H9 (cell line): ENCODE measurements around the gene PSTPIP1. TPM values are rescaled to one million over a fixed set of nuclear protein-coding genes. Genes with fewer than 3 reads are reported as not detected.
A peak's percentile ranks its signal among the peaks of the same experiment; 100 is the strongest.

Experiments
- DNase-seq: peaks from one replicate; pipeline ENCODE4 v3.0.0-alpha.2; 2017
- H2AFZ ChIP-seq: one replicate; pipeline ENCODE4 v1.6.1; 2013; ENCODE audit warnings: mild to moderate bottlenecking, low read length, control low read depth, moderate library complexity
- H2AK5ac ChIP-seq: 2 replicates; pipeline ENCODE4 v1.6.1; 2013; ENCODE audit warnings: low read length, control low read depth, mixed read lengths; ENCODE audit not compliant: insufficient read length
- H2BK120ac ChIP-seq: one replicate; pipeline ENCODE4 v1.6.1; 2013; ENCODE audit warnings: low read depth, mild to moderate bottlenecking, low read length, control low read depth, inconsistent platforms; ENCODE audit not compliant: poor library complexity, severe bottlenecking
- H2BK12ac ChIP-seq: 2 replicates; pipeline ENCODE4 v1.6.1; 2013; ENCODE audit warnings: low read length, control low read depth, mixed read lengths, low read depth; ENCODE audit not compliant: insufficient read length
- H2BK15ac ChIP-seq: 2 replicates; pipeline ENCODE4 v1.6.1; 2013; ENCODE audit warnings: low read depth, low read length, control low read depth
- H2BK20ac ChIP-seq: one replicate; pipeline ENCODE4 v1.6.1; 2013; ENCODE audit warnings: low read depth, mild to moderate bottlenecking, low read length, control low read depth, inconsistent platforms; ENCODE audit not compliant: poor library complexity, severe bottlenecking
- H2BK5ac ChIP-seq: 2 replicates; pipeline ENCODE4 v1.6.1; 2013; ENCODE audit warnings: low read length, control low read depth, mixed read lengths; ENCODE audit not compliant: insufficient read length
- H3K14ac ChIP-seq: 2 replicates; pipeline ENCODE4 v1.6.1; 2013; ENCODE audit warnings: low read length, control low read depth; ENCODE audit not compliant: insufficient read depth
- H3K18ac ChIP-seq: 2 replicates; pipeline ENCODE4 v1.6.1; 2013; ENCODE audit warnings: low read depth, mild to moderate bottlenecking, mixed read lengths, low read length, control low read depth; ENCODE audit not compliant: insufficient read length
- H3K23ac ChIP-seq: 2 replicates; pipeline ENCODE4 v1.6.1; 2013; ENCODE audit warnings: low read length, control low read depth, mixed read lengths, low read depth; ENCODE audit not compliant: insufficient read length
- H3K23me2 ChIP-seq: 2 replicates; pipeline ENCODE4 v1.6.1; 2013; ENCODE audit warnings: low read depth, mild to moderate bottlenecking, mixed read lengths, low read length, control low read depth; ENCODE audit not compliant: insufficient read length, poor library complexity, severe bottlenecking
- H3K27ac ChIP-seq: 2 replicates; pipeline ENCODE4 v1.5.1; 2013; ENCODE audit warnings: low read length, control low read depth, mixed read lengths, low read depth; ENCODE audit not compliant: insufficient read length
- H3K27me3 ChIP-seq: 2 replicates; pipeline ENCODE4 v1.6.1; 2013; ENCODE audit warnings: low read length, control low read depth, inconsistent platforms; ENCODE audit not compliant: insufficient read depth
- H3K4ac ChIP-seq: 2 replicates; pipeline ENCODE4 v1.6.1; 2013; ENCODE audit warnings: low read depth, mild to moderate bottlenecking, control low read depth, inconsistent platforms, low read length, moderate library complexity
- H3K4me1 ChIP-seq: 2 replicates; pipeline ENCODE4 v1.6.1; 2013; ENCODE audit warnings: low read length, control low read depth, inconsistent platforms; ENCODE audit not compliant: insufficient read depth
- H3K4me2 ChIP-seq: 2 replicates; pipeline ENCODE4 v1.6.1; 2013; ENCODE audit warnings: low read length, control low read depth, mixed read lengths; ENCODE audit not compliant: insufficient read length, insufficient read depth
- H3K56ac ChIP-seq: 2 replicates; pipeline ENCODE4 v1.6.1; 2013; ENCODE audit warnings: low read depth, mild to moderate bottlenecking, mixed read lengths, low read length, control low read depth; ENCODE audit not compliant: insufficient read length
- H3K79me1 ChIP-seq: 2 replicates; pipeline ENCODE4 v1.6.1; 2013; ENCODE audit warnings: low read depth, mild to moderate bottlenecking, moderate library complexity, low read length, control low read depth, inconsistent platforms; ENCODE audit not compliant: insufficient read depth, poor library complexity, severe bottlenecking
- H3K79me2 ChIP-seq: 2 replicates; pipeline ENCODE4 v1.6.1; 2013; ENCODE audit warnings: low read length, control low read depth, inconsistent platforms; ENCODE audit not compliant: insufficient read depth
- H3K9ac ChIP-seq: 2 replicates; pipeline ENCODE4 v1.6.1; 2013; ENCODE audit warnings: low read length, control low read depth, mixed read lengths; ENCODE audit not compliant: insufficient read length; ENCODE audit errors: extremely low read depth
- H3K9me3 ChIP-seq: one replicate; pipeline ENCODE4 v1.6.1; 2013; ENCODE audit warnings: low read depth, low read length, inconsistent platforms; ENCODE audit not compliant: control insufficient read depth
- H3T11ph ChIP-seq: one replicate; pipeline ENCODE4 v1.6.1; 2013; ENCODE audit warnings: mild to moderate bottlenecking, low read length, control low read depth, inconsistent platforms
- H4K20me1 ChIP-seq: one replicate; pipeline ENCODE4 v1.6.1; 2013; ENCODE audit not compliant: control insufficient read depth, insufficient read length, insufficient read depth
- H4K5ac ChIP-seq: 2 replicates; pipeline ENCODE4 v1.6.1; 2013; ENCODE audit warnings: low read depth, mild to moderate bottlenecking, mixed read lengths, low read length, control low read depth; ENCODE audit not compliant: insufficient read length
- H4K8ac ChIP-seq: replicated peaks from 2 replicates; pipeline ENCODE4 v1.6.1; 2013; ENCODE audit warnings: low read length, control low read depth, mixed read lengths, low read depth; ENCODE audit not compliant: insufficient read length
- H4K91ac ChIP-seq: 2 replicates; pipeline ENCODE4 v1.6.1; 2013; ENCODE audit warnings: low read depth, mild to moderate bottlenecking, moderate library complexity, mixed read lengths, low read length, control low read depth; ENCODE audit not compliant: insufficient read length
- H3K27ac Mint-ChIP-seq, 3 experiments: 2 replicates in 2 of 3; 3 replicates in 1 of 3; pipeline ENCODE4 v1.8.0; 2020 to 2021; ENCODE audit warnings: mixed read lengths in 3 of 3, mild to moderate bottlenecking in 1 of 3, moderate library complexity in 1 of 3
- H3K27me3 Mint-ChIP-seq: 2 replicates; pipeline ENCODE4 v1.8.0; 2021; ENCODE audit warnings: low read depth, mild to moderate bottlenecking, moderate library complexity, mixed read lengths
- H3K36me3 Mint-ChIP-seq, 3 experiments: 2 replicates in 2 of 3; 3 replicates in 1 of 3; pipeline ENCODE4 v1.8.0; 2020 to 2021; ENCODE audit warnings: low read depth in 3 of 3, mixed read lengths in 3 of 3; ENCODE audit not compliant: insufficient read depth in 1 of 3
- H3K4me1 Mint-ChIP-seq, 2 experiments: 2 replicates each; pipeline ENCODE4 v1.8.0; 2020; ENCODE audit warnings: mixed read lengths in 2 of 2
- H3K4me3 Mint-ChIP-seq, 2 experiments: 2 replicates in 1 of 2; 3 replicates in 1 of 2; pipeline ENCODE4 v1.8.0; 2020 to 2021; ENCODE audit warnings: mild to moderate bottlenecking in 2 of 2, mixed read lengths in 2 of 2, moderate library complexity in 1 of 2
- H3K9me3 Mint-ChIP-seq, 2 experiments: 2 replicates in 1 of 2; 3 replicates in 1 of 2; pipeline ENCODE4 v1.8.0; 2020; ENCODE audit warnings: mild to moderate bottlenecking in 2 of 2, mixed read lengths in 2 of 2, moderate library complexity in 1 of 2
- WGBS: extraction: QIAGEN DNeasy Blood & Tissue Kit; methylation state at CpG from one replicate; pipeline ENCODE4 v1.1.7; 2013; ENCODE audit warnings: missing lambda C conversion rate, low lambda C conversion rate, mixed read lengths; ENCODE audit not compliant: insufficient read length; ENCODE audit errors: extremely low coverage; 5-methylcytosine and 5-hydroxymethylcytosine counted together
- long read RNA-seq: library from polyadenylated mRNA; unstranded; transcript quantifications from one replicate; pipeline ENCODE4 v2.0.0, GENCODE V29; 2020
- total RNA-seq: library from RNA; stranded (reverse); gene quantifications from 2 replicates; pipeline ENCODE4 v1.2.1, GENCODE V29; 2021
- TF ChIP-seq, protein P1 (sequence below): fragments of 200-600 bp; sonication (generic); conservative IDR thresholded peaks from 3 replicates; pipeline ENCODE4 v1.8.0; 2021; ENCODE audit warnings: antibody characterized with exemption, mild to moderate bottlenecking

Gene PSTPIP1
- total RNA-seq: 1.1 and 1.8 TPM in 2 replicates
- long read RNA-seq, partial matches to known transcripts: 0 of 6 reads
- long read RNA-seq, other reads (novel, unspliced or antisense): 2 of 6 reads

GRCh38 chr15:76994971-76995945 lies at the start of gene PSTPIP1:
Gene PSTPIP1 (plus strand): TSS chr15:76995126. CDS start chr15:76995574, 448 bp downstream.
- no peak within 1 kb of the TSS for H2BK120ac ChIP-seq
- H3K14ac ChIP-seq: no peak within 1 kb of the TSS; the same call in 1 of the 2 replicates
- no CpG with 5 or more reads among the region's 28 CpGs for WGBS
- no peak within 1 kb of the TSS for H4K5ac ChIP-seq
- no peak within 1 kb of the TSS for H2BK12ac ChIP-seq
- no peaks in the 10 kb centered on the region for H3K79me2 ChIP-seq
- H4K20me1 ChIP-seq: peaks cover 2% of the 10 kb centered on the region
- no peak within 1 kb of the TSS for H3T11ph ChIP-seq
- H3K4me1 Mint-ChIP-seq: no peaks in the 10 kb centered on the region
- H3K4me1 ChIP-seq: no peaks in the 10 kb centered on the region
- no peak within 1 kb of the TSS for H3K18ac ChIP-seq
- H2BK20ac ChIP-seq: no peak within 1 kb of the TSS
- no peaks in the 10 kb centered on the region for H3K27me3 ChIP-seq
- no peak within 1 kb of the TSS for H2AK5ac ChIP-seq
- no peak within 1 kb of the TSS for H2BK5ac ChIP-seq
- no peak within 1 kb of the TSS for H3K56ac ChIP-seq
- no peak within 1 kb of the TSS for H4K8ac ChIP-seq
- H3K9ac ChIP-seq: no peak within 1 kb of the TSS
- no peak within 1 kb of the TSS for H3K4me3 Mint-ChIP-seq
- no peak within 1 kb of the TSS for H2BK15ac ChIP-seq
- H3K36me3 Mint-ChIP-seq: no peaks in the 10 kb centered on the region
- H3K23ac ChIP-seq: no peak within 1 kb of the TSS
- H3K27ac Mint-ChIP-seq: peak within 1 kb of the TSS in 1 of 3 experiments; percentile 44; a peak in 1 of 7 replicates
- H3K79me1 ChIP-seq: no peaks in the 10 kb centered on the region
- TF ChIP-seq, protein P1, sequence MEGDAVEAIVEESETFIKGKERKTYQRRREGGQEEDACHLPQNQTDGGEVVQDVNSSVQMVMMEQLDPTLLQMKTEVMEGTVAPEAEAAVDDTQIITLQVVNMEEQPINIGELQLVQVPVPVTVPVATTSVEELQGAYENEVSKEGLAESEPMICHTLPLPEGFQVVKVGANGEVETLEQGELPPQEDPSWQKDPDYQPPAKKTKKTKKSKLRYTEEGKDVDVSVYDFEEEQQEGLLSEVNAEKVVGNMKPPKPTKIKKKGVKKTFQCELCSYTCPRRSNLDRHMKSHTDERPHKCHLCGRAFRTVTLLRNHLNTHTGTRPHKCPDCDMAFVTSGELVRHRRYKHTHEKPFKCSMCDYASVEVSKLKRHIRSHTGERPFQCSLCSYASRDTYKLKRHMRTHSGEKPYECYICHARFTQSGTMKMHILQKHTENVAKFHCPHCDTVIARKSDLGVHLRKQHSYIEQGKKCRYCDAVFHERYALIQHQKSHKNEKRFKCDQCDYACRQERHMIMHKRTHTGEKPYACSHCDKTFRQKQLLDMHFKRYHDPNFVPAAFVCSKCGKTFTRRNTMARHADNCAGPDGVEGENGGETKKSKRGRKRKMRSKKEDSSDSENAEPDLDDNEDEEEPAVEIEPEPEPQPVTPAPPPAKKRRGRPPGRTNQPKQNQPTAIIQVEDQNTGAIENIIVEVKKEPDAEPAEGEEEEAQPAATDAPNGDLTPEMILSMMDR: no peak
- no peaks in the 10 kb centered on the region for H3K23me2 ChIP-seq
- H3K9me3 Mint-ChIP-seq: no peaks in the 10 kb centered on the region
- no peaks in the 10 kb centered on the region for H3K9me3 ChIP-seq
- no peak within 1 kb of the TSS for H4K91ac ChIP-seq
- H3K4me2 ChIP-seq: no peak within 1 kb of the TSS
- no peak within 1 kb of the TSS for H3K27ac ChIP-seq
- no peak within 1 kb of the TSS for H2AFZ ChIP-seq
- H3K4ac ChIP-seq: no peak within 1 kb of the TSS
- peaks cover 2% of the 10 kb centered on the region for H3K27me3 Mint-ChIP-seq
- no peak for DNase-seq
